ENCODE data around the gene PRPF8.

- TF ChIP-seq POLR2A (IDR thresholded peaks at IDR 0.05; ENCODE audit: low read length), result no peak
- TF ChIP-seq GATA1 (IDR thresholded peaks at IDR 0.05; ENCODE audit: low read depth, low read length), result no peak
Measured at GRCh38 chr17:1643293-1643998, 41.2 kb downstream of the PRPF8 start.
